GM12873 (cell line): ENCODE measurements around the gene NEBL.

Experiments used
- TF ChIP-seq, protein P1 (sequence below): IDR thresholded peaks from 2 replicates; pipeline ENCODE4 v1.5.1; 2012; ENCODE audit warnings: low read depth, mild to moderate bottlenecking, moderate library complexity, low read length, control low read depth; ENCODE audit not compliant: insufficient read depth; ENCODE audit errors: missing control alignments

The NEBL gene

DNA sequence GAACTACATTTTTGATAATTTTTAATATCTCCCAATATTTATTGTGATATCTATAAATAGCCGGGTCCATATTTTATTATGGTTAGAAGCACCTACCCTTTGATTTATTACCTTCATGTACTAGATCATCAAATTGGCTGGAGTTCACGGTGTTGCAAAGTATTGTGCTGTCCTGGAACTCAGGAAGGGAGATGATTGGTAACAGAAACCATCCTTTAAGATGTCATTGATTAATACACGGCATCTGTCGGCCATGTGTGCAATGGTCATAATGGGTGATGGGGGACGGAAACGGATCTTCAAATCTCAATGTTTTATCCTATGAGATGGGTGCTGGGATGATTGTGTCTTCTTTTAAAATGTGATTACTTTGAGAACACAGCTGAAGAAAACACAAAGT is 157.0 kb downstream of the NEBL start:
- TF ChIP-seq, protein P1, sequence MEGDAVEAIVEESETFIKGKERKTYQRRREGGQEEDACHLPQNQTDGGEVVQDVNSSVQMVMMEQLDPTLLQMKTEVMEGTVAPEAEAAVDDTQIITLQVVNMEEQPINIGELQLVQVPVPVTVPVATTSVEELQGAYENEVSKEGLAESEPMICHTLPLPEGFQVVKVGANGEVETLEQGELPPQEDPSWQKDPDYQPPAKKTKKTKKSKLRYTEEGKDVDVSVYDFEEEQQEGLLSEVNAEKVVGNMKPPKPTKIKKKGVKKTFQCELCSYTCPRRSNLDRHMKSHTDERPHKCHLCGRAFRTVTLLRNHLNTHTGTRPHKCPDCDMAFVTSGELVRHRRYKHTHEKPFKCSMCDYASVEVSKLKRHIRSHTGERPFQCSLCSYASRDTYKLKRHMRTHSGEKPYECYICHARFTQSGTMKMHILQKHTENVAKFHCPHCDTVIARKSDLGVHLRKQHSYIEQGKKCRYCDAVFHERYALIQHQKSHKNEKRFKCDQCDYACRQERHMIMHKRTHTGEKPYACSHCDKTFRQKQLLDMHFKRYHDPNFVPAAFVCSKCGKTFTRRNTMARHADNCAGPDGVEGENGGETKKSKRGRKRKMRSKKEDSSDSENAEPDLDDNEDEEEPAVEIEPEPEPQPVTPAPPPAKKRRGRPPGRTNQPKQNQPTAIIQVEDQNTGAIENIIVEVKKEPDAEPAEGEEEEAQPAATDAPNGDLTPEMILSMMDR, result no peak

DNA sequence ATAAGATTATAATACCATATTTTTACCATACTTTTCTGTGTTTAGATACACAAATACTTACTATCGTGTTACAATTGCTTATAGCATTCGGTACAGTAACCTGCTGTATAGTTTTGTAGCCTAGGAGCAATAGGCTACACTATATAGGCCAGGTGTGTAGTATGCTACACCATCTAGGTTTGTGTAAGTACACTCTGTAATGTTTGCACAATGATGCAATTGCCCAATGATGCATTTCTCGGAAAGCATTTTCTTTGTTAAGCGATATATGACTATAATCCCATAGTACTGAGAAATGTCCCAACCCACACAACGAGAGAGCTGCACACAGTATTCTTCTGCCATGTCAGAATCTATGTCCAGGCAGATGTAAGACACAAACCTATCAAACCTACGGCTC is 160.0 kb downstream of the NEBL start:
- TF ChIP-seq, protein P1, result no peak
